HEK293 (cell line): Measurements from ENCODE around the gene LYPD6B.

Experiments used
- CTCF ChIA-PET: fragments of 350-600 bp; formaldehyde crosslinking; extraction: SDS; loops from one replicate; lab custom pipeline; 2021; ENCODE audit warnings: antibody characterized with exemption; lab: Yijun Ruan, JAX
- POLR2A ChIA-PET: fragments of 300-600 bp; formaldehyde crosslinking; extraction: SDS; loops from one replicate; lab custom pipeline; 2020; ENCODE audit warnings: antibody characterized with exemption, inconsistent platforms; lab: Yijun Ruan, JAX
- H3K27ac ChIP-seq: fragments of 200-500 bp; sonication (Bioruptor generic); 2 replicates; pipeline ENCODE4 v1.5.1; 2014; ENCODE audit warnings: low read depth, low read length, control low read depth, inconsistent platforms; ENCODE audit errors: extremely low read depth
- H3K36me3 ChIP-seq, 2 experiments: fragments of 200-500 bp in 1 of 2; sonication (Bioruptor generic) in 1 of 2; 1 replicate in 1 of 2; 2 replicates in 1 of 2; pipeline ENCODE4 v1.5.1; 2014 to 2017; ENCODE audit warnings: inconsistent platforms in 2 of 2, low read length in 2 of 2; ENCODE audit not compliant: control insufficient read depth in 2 of 2, insufficient read depth in 1 of 2
- H3K4me1 ChIP-seq: fragments of 200-500 bp; sonication (Bioruptor generic); 2 replicates; pipeline ENCODE4 v1.5.1; 2014; ENCODE audit warnings: mild to moderate bottlenecking, low read length, inconsistent platforms; ENCODE audit not compliant: control insufficient read depth, insufficient read depth
- H3K4me3 ChIP-seq: 2 replicates; pipeline ENCODE4 v1.5.1; 2011; ENCODE audit warnings: low read depth, mild to moderate bottlenecking, control low read depth, low read length, moderate library complexity
- H3K9me3 ChIP-seq: fragments of 200-500 bp; sonication (Bioruptor generic); 2 replicates; pipeline ENCODE4 v1.5.1; 2014; ENCODE audit warnings: low read depth, low read length, inconsistent platforms; ENCODE audit not compliant: control insufficient read depth, insufficient read depth
- BCL11B ChIP-seq: fragments of 450-650 bp; formaldehyde crosslinking; IDR thresholded peaks from 2 replicates; pipeline ENCODE4 v1.5.1; 2016; ENCODE audit warnings: low read depth, missing biosample characterization, missing genetic modification characterization
- EGR2 ChIP-seq: fragments of 450-650 bp; formaldehyde crosslinking; IDR thresholded peaks from 2 replicates; pipeline ENCODE4 v1.5.1; 2016; ENCODE audit warnings: low read depth, missing biosample characterization, missing genetic modification characterization
- FEZF1 ChIP-seq: fragments of 450-650 bp; formaldehyde crosslinking; IDR thresholded peaks from 2 replicates; pipeline ENCODE4 v1.5.1; 2016; ENCODE audit warnings: missing biosample characterization, missing genetic modification characterization
- KLF1 ChIP-seq: fragments of 450-650 bp; formaldehyde crosslinking; IDR thresholded peaks from 2 replicates; pipeline ENCODE4 v1.5.1; 2016; ENCODE audit warnings: missing biosample characterization, missing genetic modification characterization
- KLF10 ChIP-seq: fragments of 450-650 bp; IDR thresholded peaks from 2 replicates; pipeline ENCODE4 v1.5.1; 2018; ENCODE audit warnings: missing biosample characterization, mild to moderate bottlenecking, missing genetic modification characterization
- KLF16 ChIP-seq: fragments of 450-650 bp; formaldehyde crosslinking; IDR thresholded peaks from 2 replicates; pipeline ENCODE4 v1.5.1; 2017; ENCODE audit warnings: missing biosample characterization, missing genetic modification characterization
- ZBTB6 ChIP-seq: fragments of 450-650 bp; formaldehyde crosslinking; IDR thresholded peaks from 2 replicates; pipeline ENCODE4 v1.5.1; 2017; ENCODE audit warnings: missing biosample characterization, missing genetic modification characterization
- ZBTB8A ChIP-seq: fragments of 450-650 bp; formaldehyde crosslinking; IDR thresholded peaks from 2 replicates; pipeline ENCODE4 v1.5.1; 2016; ENCODE audit warnings: missing biosample characterization, missing genetic modification characterization
- ZFHX2 ChIP-seq: fragments of 450-650 bp; formaldehyde crosslinking; conservative IDR thresholded peaks from 2 replicates; pipeline ENCODE4 v1.5.1; 2016; ENCODE audit warnings: missing biosample characterization, missing genetic modification characterization
- ZNF23 ChIP-seq: fragments of 450-650 bp; formaldehyde crosslinking; IDR thresholded peaks from 2 replicates; pipeline ENCODE4 v1.5.1; 2016; ENCODE audit warnings: missing biosample characterization, missing genetic modification characterization, borderline replicate concordance
- ZNF239 ChIP-seq: fragments of 450-650 bp; formaldehyde crosslinking; IDR thresholded peaks from 2 replicates; pipeline ENCODE4 v1.5.1; 2016; ENCODE audit warnings: missing biosample characterization, missing genetic modification characterization
- ZNF341 ChIP-seq: fragments of 450-650 bp; formaldehyde crosslinking; IDR thresholded peaks from 2 replicates; pipeline ENCODE4; 2016; ENCODE audit warnings: low read depth, missing biosample characterization, missing genetic modification characterization
- ZNF394 ChIP-seq: fragments of 450-650 bp; formaldehyde crosslinking; IDR thresholded peaks from 2 replicates; pipeline ENCODE4 v1.5.1; 2016; ENCODE audit warnings: missing biosample characterization, missing genetic modification characterization, mild to moderate bottlenecking, moderate library complexity, borderline replicate concordance
- ZNF416 ChIP-seq: fragments of 450-650 bp; formaldehyde crosslinking; IDR thresholded peaks from 2 replicates; pipeline ENCODE4 v1.5.1; 2016; ENCODE audit warnings: missing biosample characterization, missing genetic modification characterization
- ZNF664 ChIP-seq: fragments of 450-650 bp; formaldehyde crosslinking; IDR thresholded peaks from 2 replicates; pipeline ENCODE4 v1.5.1; 2016; ENCODE audit warnings: missing biosample characterization, missing genetic modification characterization
- ZNF747 ChIP-seq: fragments of 450-650 bp; formaldehyde crosslinking; IDR thresholded peaks from 2 replicates; pipeline ENCODE4 v1.5.1; 2016; ENCODE audit warnings: missing biosample characterization, missing genetic modification characterization
- ZNF777 ChIP-seq: fragments of 450-650 bp; formaldehyde crosslinking; IDR thresholded peaks from 2 replicates; pipeline ENCODE4 v1.5.1; 2017; ENCODE audit warnings: missing biosample characterization, missing genetic modification characterization, borderline replicate concordance
- ZSCAN16 ChIP-seq: fragments of 450-650 bp; formaldehyde crosslinking; IDR thresholded peaks from 2 replicates; pipeline ENCODE4 v1.5.1; 2016; ENCODE audit warnings: missing biosample characterization, missing genetic modification characterization
- TF ChIP-seq, protein P1 (sequence below): fragments of 450-650 bp; formaldehyde crosslinking; IDR thresholded peaks from 2 replicates; pipeline ENCODE4 v1.5.1; 2016; ENCODE audit warnings: missing biosample characterization, missing genetic modification characterization, low read depth
- TF ChIP-seq, protein P2 (sequence below): fragments of 450-650 bp; formaldehyde crosslinking; IDR thresholded peaks from 2 replicates; pipeline ENCODE4 v1.5.1; 2017; ENCODE audit warnings: missing biosample characterization, mild to moderate bottlenecking, missing genetic modification characterization, moderate library complexity

The LYPD6B gene

DNA sequence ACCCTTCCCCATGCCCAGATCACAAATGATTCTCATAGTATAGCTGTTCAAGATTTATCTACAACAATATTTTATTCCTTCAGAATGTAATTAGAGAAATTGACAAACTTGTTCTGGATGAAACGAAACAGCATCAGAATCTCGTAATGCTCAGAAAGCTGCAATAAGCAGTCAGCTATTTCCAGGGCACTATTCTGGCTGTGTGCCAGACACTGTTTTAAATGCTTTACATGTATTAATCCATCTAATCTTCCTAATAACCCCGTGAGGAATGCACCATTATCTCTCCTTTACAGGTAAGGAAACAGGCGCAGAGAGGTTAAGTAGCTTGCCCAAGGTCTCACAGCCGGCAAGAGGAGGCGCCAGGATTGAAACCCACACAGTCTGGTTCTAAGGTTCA, 10.1 kb upstream of the LYPD6B start:
- POLR2A ChIA-PET = no interaction called here
- Histone ChIP-seq H3K4me1 (no peaks in the 10 kb centered on the region), H3K4me3 (no peak overlapping the region), H3K9me3 (no peaks in the 10 kb centered on the region), H3K36me3 (peaks cover 0 to 3% of the 10 kb centered on the region in 2 experiments; a peak in 1 of 3 replicates), H3K27ac (no peak overlapping the region)
- CTCF ChIA-PET = interaction anchor here (0.6 to 3.5 kb wide), 2 partner anchors 11 to 1333 kb away, joined by 3 to 17 read pairs; no protein-coding TSS in a partner anchor
- TF ChIP-seq KLF1 (no peak), BCL11B (tag by site-specific recombination) (no peak), KLF10 (tag by site-specific recombination) (no peak), ZNF664 (tag by site-specific recombination) (no peak), EGR2 (tag by site-specific recombination) (no peak), ZBTB6 (tag by site-specific recombination) (no peak), ZFHX2 (tag by site-specific recombination) (no peak), ZNF394 (tag by site-specific recombination) (no peak), ZNF239 (tag by site-specific recombination) (no peak), ZNF747 (tag by site-specific recombination) (no peak), ZSCAN16 (tag by site-specific recombination) (no peak), ZNF23 (tag by site-specific recombination) (no peak), ZNF341 (no peak), ZNF416 (tag by site-specific recombination) (no peak), KLF16 (tag by site-specific recombination) (no peak), FEZF1 (tag by site-specific recombination) (no peak), ZNF777 (tag by site-specific recombination) (no peak)
- TF ChIP-seq, protein P1, sequence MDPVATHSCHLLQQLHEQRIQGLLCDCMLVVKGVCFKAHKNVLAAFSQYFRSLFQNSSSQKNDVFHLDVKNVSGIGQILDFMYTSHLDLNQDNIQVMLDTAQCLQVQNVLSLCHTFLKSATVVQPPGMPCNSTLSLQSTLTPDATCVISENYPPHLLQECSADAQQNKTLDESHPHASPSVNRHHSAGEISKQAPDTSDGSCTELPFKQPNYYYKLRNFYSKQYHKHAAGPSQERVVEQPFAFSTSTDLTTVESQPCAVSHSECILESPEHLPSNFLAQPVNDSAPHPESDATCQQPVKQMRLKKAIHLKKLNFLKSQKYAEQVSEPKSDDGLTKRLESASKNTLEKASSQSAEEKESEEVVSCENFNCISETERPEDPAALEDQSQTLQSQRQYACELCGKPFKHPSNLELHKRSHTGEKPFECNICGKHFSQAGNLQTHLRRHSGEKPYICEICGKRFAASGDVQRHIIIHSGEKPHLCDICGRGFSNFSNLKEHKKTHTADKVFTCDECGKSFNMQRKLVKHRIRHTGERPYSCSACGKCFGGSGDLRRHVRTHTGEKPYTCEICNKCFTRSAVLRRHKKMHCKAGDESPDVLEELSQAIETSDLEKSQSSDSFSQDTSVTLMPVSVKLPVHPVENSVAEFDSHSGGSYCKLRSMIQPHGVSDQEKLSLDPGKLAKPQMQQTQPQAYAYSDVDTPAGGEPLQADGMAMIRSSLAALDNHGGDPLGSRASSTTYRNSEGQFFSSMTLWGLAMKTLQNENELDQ (tag by site-specific recombination) = no peak

DNA sequence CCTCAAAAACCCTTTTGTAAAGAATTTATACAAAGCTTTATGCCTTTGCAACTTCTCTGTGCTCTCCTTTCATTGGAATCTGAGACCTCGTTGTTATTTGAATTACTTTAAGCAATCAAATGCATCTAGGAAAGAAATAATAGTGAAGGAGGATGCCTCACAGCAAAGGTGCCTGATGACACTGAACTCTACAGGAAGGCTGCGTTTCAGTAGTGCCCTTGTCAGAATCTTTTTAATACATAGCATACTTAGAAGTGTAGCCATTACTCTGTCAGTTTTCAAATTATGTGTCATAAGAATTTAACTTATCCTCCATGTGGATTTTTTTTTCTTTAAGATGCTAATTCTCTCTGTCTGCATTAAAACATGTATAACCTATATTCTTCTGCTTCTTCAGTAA, 9.6 kb upstream of the LYPD6B start:
- CTCF ChIA-PET = interaction anchor here (0.6 to 3.5 kb wide), 5 partner anchors 12 to 1333 kb away, joined by 3 to 17 read pairs (median 4); no protein-coding TSS in a partner anchor
- Histone ChIP-seq H3K9me3 (no peaks in the 10 kb centered on the region), H3K27ac (no peak overlapping the region), H3K4me1 (no peaks in the 10 kb centered on the region), H3K36me3 (peaks cover 0 to 3% of the 10 kb centered on the region in 2 experiments; a peak in 1 of 3 replicates), H3K4me3 (no peak overlapping the region)
- TF ChIP-seq, protein P2, sequence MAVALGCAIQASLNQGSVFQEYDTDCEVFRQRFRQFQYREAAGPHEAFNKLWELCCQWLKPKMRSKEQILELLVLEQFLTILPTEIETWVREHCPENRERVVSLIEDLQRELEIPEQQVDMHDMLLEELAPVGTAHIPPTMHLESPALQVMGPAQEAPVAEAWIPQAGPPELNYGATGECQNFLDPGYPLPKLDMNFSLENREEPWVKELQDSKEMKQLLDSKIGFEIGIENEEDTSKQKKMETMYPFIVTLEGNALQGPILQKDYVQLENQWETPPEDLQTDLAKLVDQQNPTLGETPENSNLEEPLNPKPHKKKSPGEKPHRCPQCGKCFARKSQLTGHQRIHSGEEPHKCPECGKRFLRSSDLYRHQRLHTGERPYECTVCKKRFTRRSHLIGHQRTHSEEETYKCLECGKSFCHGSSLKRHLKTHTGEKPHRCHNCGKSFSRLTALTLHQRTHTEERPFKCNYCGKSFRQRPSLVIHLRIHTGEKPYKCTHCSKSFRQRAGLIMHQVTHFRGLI (tag by site-specific recombination) = no peak
- no peak for TF ChIP-seq ZBTB8A (tag by site-specific recombination)
- POLR2A ChIA-PET = no interaction called here
